ENCODE results near the gene CAPN12.

The CAPN12 gene

GRCh38 chr19:38712161-38712748, 32.0 kb downstream of the CAPN12 start:
- no peaks in the 10 kb centered on the region for H3K4me1 ChIP-seq (ENCODE audit: control insufficient read depth, low read depth, low read length)
- no peak overlapping the region for H3K4me3 ChIP-seq (ENCODE audit: low read length)
- H3K9me3 ChIP-seq (ENCODE audit: control insufficient read depth, low read depth, low read length): no peaks in the 10 kb centered on the region
- no peak overlapping the region for H3K9ac ChIP-seq (ENCODE audit: low read length)
- no peak overlapping the region for H3K27ac ChIP-seq (ENCODE audit: low read length)
- H3K27me3 ChIP-seq (ENCODE audit: control insufficient read depth, insufficient read depth, low read length): no peaks in the 10 kb centered on the region
- peaks cover 72% of the 10 kb centered on the region for H3K36me3 ChIP-seq (ENCODE audit: control insufficient read depth, low read depth, low read length)

DNA sequence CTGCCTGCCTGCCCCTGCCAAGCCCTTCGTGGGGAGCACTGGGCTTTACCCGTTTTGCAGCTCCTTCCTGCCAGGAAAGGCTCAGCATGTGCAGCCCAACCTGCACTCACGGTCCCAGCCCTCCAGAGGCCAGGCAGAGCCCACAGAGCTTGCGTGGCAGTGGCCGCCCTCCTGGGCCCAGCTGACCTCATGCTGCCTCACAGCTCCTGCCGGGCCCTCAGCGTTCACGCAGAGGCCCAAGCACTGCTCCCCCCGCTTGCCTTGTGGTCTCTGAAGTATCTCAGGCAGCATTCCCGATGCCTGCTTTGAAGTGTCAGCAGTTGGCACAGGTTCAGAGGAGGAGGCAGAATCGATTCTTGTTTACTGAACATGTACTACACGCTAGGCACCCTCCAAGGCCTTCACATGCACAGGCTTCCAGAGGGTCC, 32.5 kb downstream of the CAPN12 start:
- no peak overlapping the region for H3K4me3 ChIP-seq (ENCODE audit: low read length)
- H3K27me3 ChIP-seq (ENCODE audit: control insufficient read depth, insufficient read depth, low read length): no peaks in the 10 kb centered on the region
- H3K27ac ChIP-seq (ENCODE audit: low read length): no peak overlapping the region
- H3K9me3 ChIP-seq (ENCODE audit: control insufficient read depth, low read depth, low read length): no peaks in the 10 kb centered on the region
- no peaks in the 10 kb centered on the region for H3K4me1 ChIP-seq (ENCODE audit: control insufficient read depth, low read depth, low read length)
- peaks cover 73% of the 10 kb centered on the region for H3K36me3 ChIP-seq (ENCODE audit: control insufficient read depth, low read depth, low read length)
- H3K9ac ChIP-seq (ENCODE audit: low read length): no peak overlapping the region

DNA sequence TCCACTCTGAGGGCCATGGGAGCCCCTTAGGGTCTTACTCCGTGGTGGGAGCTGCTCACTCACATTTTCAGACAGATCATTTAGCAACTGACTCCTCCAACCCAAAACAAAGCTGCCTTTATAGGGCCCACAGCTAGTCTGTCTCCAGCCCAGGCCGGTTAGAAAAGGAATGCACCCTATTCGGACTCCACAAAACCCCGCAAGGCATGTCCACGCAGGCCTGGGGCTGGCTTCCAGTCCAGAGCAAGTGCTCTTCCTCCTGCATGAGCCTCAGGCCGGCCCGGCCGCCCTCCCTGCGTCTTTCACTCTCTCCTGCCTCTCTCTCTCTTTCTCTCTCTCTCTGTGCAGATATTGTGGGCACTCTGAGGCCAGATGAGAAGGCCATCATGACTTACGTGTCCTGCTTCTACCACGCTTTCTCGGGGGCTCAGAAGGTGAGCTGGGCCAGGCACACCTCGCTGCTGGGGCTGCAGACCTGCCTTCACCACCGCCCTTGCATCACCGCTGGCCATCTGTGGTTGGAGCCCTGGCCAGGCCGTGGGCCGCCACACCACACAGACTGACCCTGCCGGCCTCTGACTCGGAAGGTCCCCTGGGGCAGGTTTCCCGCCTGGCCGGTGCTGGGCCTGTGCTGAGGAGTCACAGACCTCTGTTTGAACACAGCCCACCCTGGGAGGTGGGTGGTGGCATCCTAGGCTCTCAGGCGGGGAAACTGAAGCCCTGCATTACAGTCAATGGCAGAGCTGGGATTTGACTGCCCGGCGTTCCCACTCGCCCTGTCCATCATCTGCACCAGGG, 33.1 kb downstream of the CAPN12 start:
- Histone ChIP-seq H3K27ac (ENCODE audit: low read length) (no peak overlapping the region), H3K4me3 (ENCODE audit: low read length) (no peak overlapping the region), H3K9me3 (ENCODE audit: control insufficient read depth, low read depth, low read length) (no peaks in the 10 kb centered on the region), H3K27me3 (ENCODE audit: control insufficient read depth, insufficient read depth, low read length) (no peaks in the 10 kb centered on the region), H3K9ac (ENCODE audit: low read length) (no peak overlapping the region), H3K4me1 (ENCODE audit: control insufficient read depth, low read depth, low read length) (no peaks in the 10 kb centered on the region), H3K36me3 (ENCODE audit: control insufficient read depth, low read depth, low read length) (peaks cover 73% of the 10 kb centered on the region)

DNA sequence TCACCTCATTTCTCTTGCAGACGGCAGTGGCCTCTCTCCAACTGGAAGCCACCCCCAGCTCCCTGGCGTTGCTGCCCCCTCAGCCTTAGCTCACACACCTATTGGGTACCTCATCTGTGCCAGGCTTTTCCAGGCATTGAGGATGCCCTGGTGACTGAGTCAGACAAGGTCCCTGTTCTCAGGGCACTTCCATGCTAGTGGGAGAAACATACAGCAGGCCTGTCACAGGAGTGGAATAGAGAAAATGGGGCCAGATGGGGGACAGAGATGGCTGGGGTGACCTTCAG, 33.9 kb downstream of the CAPN12 start:
- H3K9ac ChIP-seq (ENCODE audit: low read length): no peak overlapping the region
- H3K27ac ChIP-seq (ENCODE audit: low read length): no peak overlapping the region
- no peaks in the 10 kb centered on the region for H3K9me3 ChIP-seq (ENCODE audit: control insufficient read depth, low read depth, low read length)
- H3K4me1 ChIP-seq (ENCODE audit: control insufficient read depth, low read depth, low read length): no peaks in the 10 kb centered on the region
- H3K4me3 ChIP-seq (ENCODE audit: low read length): no peak overlapping the region
- H3K36me3 ChIP-seq (ENCODE audit: control insufficient read depth, low read depth, low read length): peaks cover 76% of the 10 kb centered on the region
- no peaks in the 10 kb centered on the region for H3K27me3 ChIP-seq (ENCODE audit: control insufficient read depth, insufficient read depth, low read length)

DNA sequence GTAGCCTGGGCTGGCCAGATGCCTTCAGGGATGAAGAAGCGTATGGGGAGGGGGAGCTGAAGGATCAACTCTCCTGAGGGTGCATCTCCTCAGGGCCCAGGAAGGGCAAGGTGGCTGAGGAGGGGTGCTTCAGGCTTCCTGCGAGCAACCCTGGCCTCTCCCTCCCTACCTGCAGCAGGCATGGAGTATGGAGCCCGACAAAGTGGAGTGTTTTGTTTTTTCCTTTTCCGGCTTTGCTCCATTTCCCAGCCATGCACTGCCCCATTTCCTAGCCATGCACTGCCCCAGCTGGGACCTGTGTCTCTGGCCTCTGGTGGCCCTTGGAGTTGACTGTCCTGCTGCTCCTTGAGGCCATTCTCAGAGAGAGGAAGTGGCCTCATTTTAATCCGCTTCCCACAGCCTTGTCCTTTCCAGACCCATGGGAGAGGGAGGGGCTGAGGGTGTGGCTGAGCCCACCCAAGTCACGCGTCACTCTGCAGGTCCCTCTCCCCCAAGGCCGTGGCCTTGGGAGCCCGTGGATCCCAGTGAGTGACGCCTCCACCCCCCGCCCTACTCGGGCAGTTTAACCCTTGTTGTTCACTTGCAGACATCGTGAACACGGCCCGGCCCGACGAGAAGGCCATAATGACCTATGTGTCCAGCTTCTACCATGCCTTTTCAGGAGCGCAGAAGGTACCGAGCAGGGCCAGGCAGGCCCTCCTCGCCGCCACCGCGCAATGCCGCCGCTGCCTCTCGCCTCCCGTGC, 34.4 kb downstream of the CAPN12 start:
- H3K9me3 ChIP-seq (ENCODE audit: control insufficient read depth, low read depth, low read length): no peaks in the 10 kb centered on the region
- H3K27ac ChIP-seq (ENCODE audit: low read length): no peak overlapping the region
- H3K9ac ChIP-seq (ENCODE audit: low read length): no peak overlapping the region
- H3K27me3 ChIP-seq (ENCODE audit: control insufficient read depth, insufficient read depth, low read length): no peaks in the 10 kb centered on the region
- H3K4me3 ChIP-seq (ENCODE audit: low read length): no peak overlapping the region
- peaks cover 80% of the 10 kb centered on the region for H3K36me3 ChIP-seq (ENCODE audit: control insufficient read depth, low read depth, low read length)
- no peaks in the 10 kb centered on the region for H3K4me1 ChIP-seq (ENCODE audit: control insufficient read depth, low read depth, low read length)

- H3K36me3 ChIP-seq (ENCODE audit: control insufficient read depth, low read depth, low read length): peaks cover 78% of the 10 kb centered on the region
- no peak overlapping the region for H3K9ac ChIP-seq (ENCODE audit: low read length)
- no peaks in the 10 kb centered on the region for H3K4me1 ChIP-seq (ENCODE audit: control insufficient read depth, low read depth, low read length)
- H3K4me3 ChIP-seq (ENCODE audit: low read length): no peak overlapping the region
- H3K27me3 ChIP-seq (ENCODE audit: control insufficient read depth, insufficient read depth, low read length): no peaks in the 10 kb centered on the region
- H3K27ac ChIP-seq (ENCODE audit: low read length): no peak overlapping the region
- H3K9me3 ChIP-seq (ENCODE audit: control insufficient read depth, low read depth, low read length): no peaks in the 10 kb centered on the region
These were observed 35.2 kb downstream of the CAPN12 start for GRCh38 chr19:38709119-38709518.

GRCh38 chr19:38708413-38709024, 35.8 kb downstream of the CAPN12 start:
- no peaks in the 10 kb centered on the region for H3K4me1 ChIP-seq (ENCODE audit: control insufficient read depth, low read depth, low read length)
- H3K36me3 ChIP-seq (ENCODE audit: control insufficient read depth, low read depth, low read length): peaks cover 81% of the 10 kb centered on the region
- H3K27me3 ChIP-seq (ENCODE audit: control insufficient read depth, insufficient read depth, low read length): no peaks in the 10 kb centered on the region
- no peaks in the 10 kb centered on the region for H3K9me3 ChIP-seq (ENCODE audit: control insufficient read depth, low read depth, low read length)
- no peak overlapping the region for H3K9ac ChIP-seq (ENCODE audit: low read length)
- H3K27ac ChIP-seq (ENCODE audit: low read length): no peak overlapping the region
- no peak overlapping the region for H3K4me3 ChIP-seq (ENCODE audit: low read length)

- Histone ChIP-seq H3K9ac (ENCODE audit: low read length) (no peak overlapping the region), H3K27me3 (ENCODE audit: control insufficient read depth, insufficient read depth, low read length) (no peaks in the 10 kb centered on the region), H3K4me1 (ENCODE audit: control insufficient read depth, low read depth, low read length) (no peaks in the 10 kb centered on the region), H3K27ac (ENCODE audit: low read length) (no peak overlapping the region), H3K36me3 (ENCODE audit: control insufficient read depth, low read depth, low read length) (peaks cover 84% of the 10 kb centered on the region), H3K4me3 (ENCODE audit: low read length) (no peak overlapping the region), H3K9me3 (ENCODE audit: control insufficient read depth, low read depth, low read length) (no peaks in the 10 kb centered on the region)
These were observed 36.7 kb downstream of the CAPN12 start for GRCh38 chr19:38707512-38708114.

- Histone ChIP-seq H3K36me3 (ENCODE audit: control insufficient read depth, low read depth, low read length) (peaks cover 86% of the 10 kb centered on the region), H3K9ac (ENCODE audit: low read length) (no peak overlapping the region), H3K9me3 (ENCODE audit: control insufficient read depth, low read depth, low read length) (no peaks in the 10 kb centered on the region), H3K4me3 (ENCODE audit: low read length) (no peak overlapping the region), H3K27me3 (ENCODE audit: control insufficient read depth, insufficient read depth, low read length) (no peaks in the 10 kb centered on the region), H3K4me1 (ENCODE audit: control insufficient read depth, low read depth, low read length) (no peaks in the 10 kb centered on the region), H3K27ac (ENCODE audit: low read length) (no peak overlapping the region)
These were observed 37.3 kb downstream of the CAPN12 start for GRCh38 chr19:38706792-38707511.

DNA sequence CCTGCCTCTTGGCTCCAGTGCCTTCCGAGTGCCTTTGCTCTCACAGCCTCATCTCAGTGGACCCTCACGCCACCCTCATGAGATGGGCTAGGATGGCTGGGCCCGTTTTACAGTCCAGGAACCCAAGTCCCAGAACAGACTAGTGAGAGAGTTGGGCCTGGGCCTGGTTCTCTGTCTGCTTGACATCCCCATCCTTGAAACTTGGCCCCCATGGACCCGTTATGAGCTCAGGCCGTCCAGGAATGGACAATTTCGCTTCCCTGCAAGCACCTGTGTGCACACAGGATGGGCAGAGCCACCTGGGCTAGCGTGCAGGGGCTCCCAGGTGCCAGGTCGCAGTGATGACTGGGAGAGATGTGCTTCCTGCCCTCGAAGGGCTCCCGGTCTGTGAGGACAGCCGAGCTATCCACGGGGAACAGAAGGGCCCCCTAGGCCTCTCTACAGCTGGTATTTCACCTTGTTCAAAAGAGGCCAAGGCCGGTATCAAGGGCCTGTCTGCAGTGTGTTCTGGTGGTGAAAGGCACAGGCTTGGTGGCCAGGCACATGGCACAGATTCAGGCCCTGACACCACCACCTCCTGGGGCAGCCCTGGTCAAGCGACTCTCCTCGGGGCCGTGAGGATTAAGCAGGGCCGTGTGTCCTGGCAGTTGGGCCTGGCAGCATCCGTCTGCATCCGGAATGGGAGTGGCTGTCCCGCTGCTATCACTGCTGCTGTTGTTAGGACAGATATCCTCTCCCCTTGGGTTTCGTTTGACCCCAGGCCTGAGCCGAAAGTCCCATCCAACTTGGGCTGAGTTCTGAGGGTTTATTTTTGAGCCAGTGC, 38.9 kb downstream of the CAPN12 start:
- Histone ChIP-seq H3K9ac (ENCODE audit: low read length) (no peak overlapping the region), H3K27me3 (ENCODE audit: control insufficient read depth, insufficient read depth, low read length) (no peaks in the 10 kb centered on the region), H3K4me3 (ENCODE audit: low read length) (no peak overlapping the region), H3K9me3 (ENCODE audit: control insufficient read depth, low read depth, low read length) (no peaks in the 10 kb centered on the region), H3K36me3 (ENCODE audit: control insufficient read depth, low read depth, low read length) (peaks cover 86% of the 10 kb centered on the region), H3K27ac (ENCODE audit: low read length) (no peak overlapping the region), H3K4me1 (ENCODE audit: control insufficient read depth, low read depth, low read length) (no peaks in the 10 kb centered on the region)

Data from iPS-18a (cell line).